NCI-H226 (cell line): ENCODE measurements around the gene GGT6.

Experiments
- DNase-seq: peaks from one replicate; pipeline ENCODE4 v3.0.0-alpha.2; 2015

Gene GGT6

GRCh38 chr17:4519361-4519788, 41.0 kb downstream of the GGT6 start:
- no peak for DNase-seq

GRCh38 chr17:4518901-4519300, 41.5 kb downstream of the GGT6 start:
- DNase-seq = no peak

- DNase-seq = no peak
Measured at GRCh38 chr17:4516735-4517134, 43.6 kb downstream of the GGT6 start.

GRCh38 chr17:4515501-4515900, 44.9 kb downstream of the GGT6 start:
- no peak for DNase-seq

GRCh38 chr17:4514779-4515178, 45.6 kb downstream of the GGT6 start:
- DNase-seq = no peak

GRCh38 chr17:4514206-4514605, 46.2 kb downstream of the GGT6 start:
- no peak for DNase-seq

GRCh38 chr17:4513113-4514032, 47.0 kb downstream of the GGT6 start:
- DNase-seq = peak; percentile 25

- DNase-seq = no peak
Measured at GRCh38 chr17:4512156-4513112, 47.9 kb downstream of the GGT6 start.

- no peak for DNase-seq
Measured at GRCh38 chr17:4511199-4511932, 49.0 kb downstream of the GGT6 start.

GRCh38 chr17:4510618-4510941, 49.8 kb downstream of the GGT6 start:
- DNase-seq = no peak

GRCh38 chr17:4509923-4510617, 50.3 kb downstream of the GGT6 start:
- no peak for DNase-seq

GRCh38 chr17:4509401-4509800, 51.0 kb downstream of the GGT6 start:
- no peak for DNase-seq

- no peak for DNase-seq
Measured at GRCh38 chr17:4508207-4508606, 52.2 kb downstream of the GGT6 start.

GRCh38 chr17:4507361-4508111, 52.8 kb downstream of the GGT6 start:
- DNase-seq = no peak
